HG02759 (cell line): ENCODE measurements around the gene LILRA1.
"Not testable (repeated sequence)": the region's sequence is repeated elsewhere in the genome, so short reads cannot be mapped to it uniquely, and the experiment has no call there.

Experiments used
- ATAC-seq: cut with Tn5 transposase; IDR thresholded peaks from one replicate; pipeline ENCODE4 v1.9.1; 2021; ENCODE audit warnings: mild to moderate bottlenecking, moderate library complexity; ENCODE audit not compliant: unreplicated experiment

LILRA1 gene

GRCh38 chr19:54593445-54593844, at the start of gene LILRA1:
Gene LILRA1 (plus strand): TSS chr19:54593632. CDS start chr19:54594245, 613 bp downstream.
- not testable (repeated sequence) for ATAC-seq

- ATAC-seq: no peak
Measured at GRCh38 chr19:54548806-54549205, 44.6 kb upstream of the LILRA1 start.

- ATAC-seq: no peak
Measured at GRCh38 chr19:54549224-54549623, 44.2 kb upstream of the LILRA1 start.

- ATAC-seq: no peak
Measured at GRCh38 chr19:54551293-54551692, 42.1 kb upstream of the LILRA1 start.

GRCh38 chr19:54551950-54552912, 41.2 kb upstream of the LILRA1 start:
- no peak for ATAC-seq

- ATAC-seq: no peak
Measured at GRCh38 chr19:54552913-54553310, 40.5 kb upstream of the LILRA1 start.

GRCh38 chr19:54554006-54554405, 39.4 kb upstream of the LILRA1 start:
- no peak for ATAC-seq

GRCh38 chr19:54554896-54555295, 38.5 kb upstream of the LILRA1 start:
- no peak for ATAC-seq

- no peak for ATAC-seq
Measured at GRCh38 chr19:54556194-54556593, 37.2 kb upstream of the LILRA1 start.

- no peak for ATAC-seq
Measured at GRCh38 chr19:54558339-54558738, 35.1 kb upstream of the LILRA1 start.

- ATAC-seq: no peak
Measured at GRCh38 chr19:54560881-54561385, 32.5 kb upstream of the LILRA1 start.

GRCh38 chr19:54561840-54562239, 31.6 kb upstream of the LILRA1 start:
- ATAC-seq: no peak

GRCh38 chr19:54563206-54563605, 30.2 kb upstream of the LILRA1 start:
- not testable (repeated sequence) for ATAC-seq

- ATAC-seq: no peak
Measured at GRCh38 chr19:54570316-54570715, 23.1 kb upstream of the LILRA1 start.

- not testable (repeated sequence) for ATAC-seq
Measured at GRCh38 chr19:54571715-54572615, 21.5 kb upstream of the LILRA1 start.

GRCh38 chr19:54572696-54573311, 20.6 kb upstream of the LILRA1 start:
- no peak for ATAC-seq

GRCh38 chr19:54573330-54573872, 20.0 kb upstream of the LILRA1 start, which contains the start of gene LILRA2:
Gene LILRA2 (plus strand): TSS chr19:54573790. CDS start chr19:54573879, 89 bp downstream.
- ATAC-seq: no peak

GRCh38 chr19:54574051-54574450, 19.4 kb upstream of the LILRA1 start:
- no peak for ATAC-seq

GRCh38 chr19:54574527-54575056, 18.8 kb upstream of the LILRA1 start:
- no peak for ATAC-seq

GRCh38 chr19:54575205-54575604, 18.2 kb upstream of the LILRA1 start:
- ATAC-seq: not testable (repeated sequence)
